Fibroblast of the aortic adventitia (primary cell): Measurements from ENCODE around the gene PPIA. TPM values are rescaled to one million over a fixed set of nuclear protein-coding genes. Genes with fewer than 3 reads are reported as not detected.

ENCODE experiments used
- DNase-seq: peaks from one replicate; pipeline ENCODE4 v3.0.0-alpha.2; 2010; ENCODE audit warnings: low read depth
- H3K4me3 ChIP-seq: 2 replicates; pipeline ENCODE4 v1.5.1; 2011; ENCODE audit warnings: low read depth, mild to moderate bottlenecking, control low read depth, low read length, moderate library complexity
- total RNA-seq: library from RNA; depleted of rRNA; stranded (reverse); fragments of >200 nt; gene quantifications from 2 replicates; pipeline ENCODE4 v1.2.3, GENCODE V29; 2012; ENCODE audit warnings: low replicate concordance
- TF ChIP-seq, protein P1 (sequence below): IDR thresholded peaks from 2 replicates; pipeline ENCODE4 v1.5.1; 2011; ENCODE audit warnings: mild to moderate bottlenecking, low read length, control low read depth, inconsistent platforms; ENCODE audit not compliant: insufficient read depth

The PPIA gene
- total RNA-seq, 1 donor = 2,915 TPM

- no peak for DNase-seq
- TF ChIP-seq, protein P1, sequence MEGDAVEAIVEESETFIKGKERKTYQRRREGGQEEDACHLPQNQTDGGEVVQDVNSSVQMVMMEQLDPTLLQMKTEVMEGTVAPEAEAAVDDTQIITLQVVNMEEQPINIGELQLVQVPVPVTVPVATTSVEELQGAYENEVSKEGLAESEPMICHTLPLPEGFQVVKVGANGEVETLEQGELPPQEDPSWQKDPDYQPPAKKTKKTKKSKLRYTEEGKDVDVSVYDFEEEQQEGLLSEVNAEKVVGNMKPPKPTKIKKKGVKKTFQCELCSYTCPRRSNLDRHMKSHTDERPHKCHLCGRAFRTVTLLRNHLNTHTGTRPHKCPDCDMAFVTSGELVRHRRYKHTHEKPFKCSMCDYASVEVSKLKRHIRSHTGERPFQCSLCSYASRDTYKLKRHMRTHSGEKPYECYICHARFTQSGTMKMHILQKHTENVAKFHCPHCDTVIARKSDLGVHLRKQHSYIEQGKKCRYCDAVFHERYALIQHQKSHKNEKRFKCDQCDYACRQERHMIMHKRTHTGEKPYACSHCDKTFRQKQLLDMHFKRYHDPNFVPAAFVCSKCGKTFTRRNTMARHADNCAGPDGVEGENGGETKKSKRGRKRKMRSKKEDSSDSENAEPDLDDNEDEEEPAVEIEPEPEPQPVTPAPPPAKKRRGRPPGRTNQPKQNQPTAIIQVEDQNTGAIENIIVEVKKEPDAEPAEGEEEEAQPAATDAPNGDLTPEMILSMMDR = no peak
- H3K4me3 ChIP-seq = no peak overlapping the region
These were observed 31.6 kb upstream of the PPIA start for GRCh38 chr7:44764665-44765578.

DNA sequence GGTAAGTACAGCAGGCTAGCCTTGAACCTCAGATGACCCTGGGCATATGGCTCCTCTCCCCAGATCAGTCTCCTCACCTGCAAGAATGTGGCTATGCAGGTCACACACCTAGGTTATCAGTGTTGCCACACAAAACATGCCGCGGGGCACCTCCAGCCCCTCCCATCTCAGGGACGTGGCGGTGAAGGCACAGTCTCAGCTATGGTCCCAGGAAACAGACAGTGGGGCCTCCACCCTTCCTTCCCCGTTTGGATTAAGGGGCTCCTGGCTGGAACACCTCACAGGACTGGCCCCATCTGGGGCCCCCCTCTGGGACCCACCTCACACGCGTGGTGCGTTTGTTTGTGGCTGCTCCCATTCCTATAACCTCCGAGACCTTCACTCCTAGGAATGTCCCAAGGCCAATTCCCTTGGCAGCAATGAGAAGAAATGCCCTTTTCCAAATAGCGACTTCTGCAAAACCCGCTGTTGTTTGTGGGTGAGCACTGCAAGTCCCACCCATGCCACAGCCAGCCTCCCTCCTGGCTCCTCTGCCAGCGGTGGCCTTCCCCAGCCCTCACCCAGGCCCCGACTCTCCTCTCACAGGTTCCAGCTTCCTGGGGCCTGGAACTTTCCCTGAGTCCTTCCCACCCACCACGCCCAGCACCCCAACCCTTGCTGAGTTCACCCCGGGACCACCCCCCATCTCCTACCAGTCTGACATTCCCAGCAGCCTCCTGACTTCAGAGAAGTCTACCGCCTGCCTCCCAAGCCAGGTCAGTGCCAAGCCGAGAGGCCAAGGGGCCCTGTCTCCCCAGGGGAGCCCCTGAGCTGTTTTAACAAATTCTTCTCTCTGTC lies 30.7 kb upstream of the PPIA start:
- H3K4me3 ChIP-seq = no peak overlapping the region
- TF ChIP-seq, protein P1 = no peak
- DNase-seq = no peak

DNA sequence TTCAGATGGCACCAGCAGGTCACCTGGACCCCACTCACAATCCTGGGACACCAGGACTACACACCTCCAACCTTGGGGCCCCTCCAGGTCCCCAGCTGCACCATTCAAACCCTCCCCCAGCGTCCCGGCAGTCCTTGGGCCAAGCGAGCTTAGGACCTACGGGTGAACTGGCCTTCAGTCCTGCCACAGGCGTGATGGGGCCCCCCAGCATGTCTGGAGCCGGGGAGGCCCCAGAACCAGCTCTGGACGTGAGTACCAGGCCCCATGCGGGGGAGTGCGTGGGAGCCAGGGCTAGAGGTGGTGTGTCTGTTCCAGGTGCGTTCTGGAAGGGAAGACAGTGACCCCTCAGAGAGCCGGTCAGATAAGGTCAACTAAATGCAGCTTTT lies 30.1 kb upstream of the PPIA start:
- H3K4me3 ChIP-seq = no peak overlapping the region
- DNase-seq = no peak
- TF ChIP-seq, protein P1 = no peak

DNA sequence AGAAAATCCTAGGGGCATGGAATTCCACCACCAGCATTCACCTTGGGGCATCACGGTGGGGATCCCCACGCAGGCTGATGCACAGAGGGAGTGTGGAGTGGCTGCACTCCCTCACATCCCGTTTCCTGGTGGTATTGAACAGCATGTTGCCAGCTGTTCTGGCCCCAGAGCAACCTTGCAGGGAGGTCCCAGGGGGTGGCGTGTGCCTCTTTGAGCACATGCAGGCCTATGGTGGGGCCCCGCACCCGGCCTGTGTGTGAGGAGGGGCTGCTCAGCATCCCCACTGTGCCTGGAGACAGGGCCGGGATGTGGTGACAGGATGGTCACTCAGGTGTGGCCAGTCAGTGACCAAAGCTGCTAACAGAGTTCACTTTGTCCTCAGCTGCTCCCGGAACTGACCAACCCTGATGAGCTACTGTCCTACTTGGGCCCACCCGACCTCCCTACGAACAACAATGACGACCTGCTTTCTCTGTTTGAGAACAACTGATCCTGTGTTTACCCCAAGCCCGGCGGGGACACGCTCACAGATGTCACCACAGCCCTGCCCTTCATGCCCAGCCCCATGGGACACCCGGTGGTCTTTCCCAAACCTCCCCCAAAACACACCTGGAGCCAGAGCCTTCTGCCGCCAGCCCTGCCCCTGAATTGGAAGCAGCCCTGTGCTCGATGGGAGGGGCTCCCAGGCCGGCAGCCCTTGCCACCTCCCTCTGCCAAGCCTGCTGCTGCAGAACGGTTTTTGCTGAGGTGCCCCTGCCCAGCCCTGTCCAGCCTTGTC lies 29.2 kb upstream of the PPIA start:
- H3K4me3 ChIP-seq = no peak overlapping the region
- TF ChIP-seq, protein P1 = no peak
- no peak for DNase-seq

- no peak overlapping the region for H3K4me3 ChIP-seq
- TF ChIP-seq, protein P1 = no peak
- peak; percentile 66 for DNase-seq
These were observed 28.4 kb upstream of the PPIA start for GRCh38 chr7:44767912-44768627.
